Hematopoietic multipotent progenitor cell treated with erythropoietin and hydrocortisone succinate and interleukin-3 and kit ligand, for 15 days (in vitro differentiated cells): ENCODE data around the gene HLA-DQB1.
"Not testable (repeated sequence)": the region's sequence is repeated elsewhere in the genome, so short reads cannot be mapped to it uniquely, and the experiment has no call there.

ENCODE experiments used
- DNase-seq: peaks from one replicate; pipeline ENCODE4 v3.0.0-alpha.2; 2015; ENCODE audit warnings: low spot score

The HLA-DQB1 gene

DNA sequence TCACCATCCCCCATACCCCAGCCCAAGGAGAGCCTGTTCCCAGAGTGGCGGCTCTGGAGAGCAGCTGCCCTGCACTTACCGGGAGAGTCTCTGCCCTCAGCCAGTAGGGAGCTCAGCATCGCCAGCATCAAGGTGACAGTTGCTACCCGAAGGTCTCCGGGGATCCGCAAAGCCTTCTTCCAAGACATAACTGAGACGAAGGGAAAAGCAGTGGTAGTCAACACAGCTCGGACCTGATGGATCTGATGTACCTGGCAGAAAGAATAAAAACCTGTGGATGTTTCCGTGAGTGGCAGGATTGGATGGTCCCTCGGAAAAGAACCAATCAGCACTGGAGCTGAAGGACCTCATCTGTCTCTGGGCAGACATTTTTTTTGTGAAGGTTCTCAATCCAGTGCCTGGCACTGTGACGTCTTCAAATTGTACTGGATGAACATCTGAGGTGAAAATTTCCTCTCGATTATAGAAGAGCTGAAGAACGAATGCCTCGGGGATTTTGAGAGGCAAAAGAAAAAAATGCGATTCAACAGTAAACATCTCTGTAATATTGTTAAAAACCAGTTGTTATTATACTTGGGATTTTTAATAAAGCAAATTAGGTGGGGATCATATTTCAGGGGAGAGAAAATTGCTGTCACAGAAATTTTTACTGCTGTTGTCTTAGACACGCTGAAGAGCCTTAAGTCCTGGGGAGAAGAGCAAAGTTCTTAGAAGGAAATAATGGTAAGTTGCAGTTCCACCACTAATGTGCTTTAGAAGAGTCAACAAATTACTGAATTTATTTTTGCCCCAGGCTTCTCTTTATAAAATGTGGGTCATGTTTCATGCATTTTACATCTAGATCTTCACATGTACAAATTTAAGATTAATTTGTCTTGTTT lies at the start of gene HLA-DQB1:
TSS of gene HLA-DQB1 (minus strand) at position 238 of the 881 bp plus-strand sequence. CDS start at position 188, 50 bp downstream.
- DNase-seq: no peak

DNA sequence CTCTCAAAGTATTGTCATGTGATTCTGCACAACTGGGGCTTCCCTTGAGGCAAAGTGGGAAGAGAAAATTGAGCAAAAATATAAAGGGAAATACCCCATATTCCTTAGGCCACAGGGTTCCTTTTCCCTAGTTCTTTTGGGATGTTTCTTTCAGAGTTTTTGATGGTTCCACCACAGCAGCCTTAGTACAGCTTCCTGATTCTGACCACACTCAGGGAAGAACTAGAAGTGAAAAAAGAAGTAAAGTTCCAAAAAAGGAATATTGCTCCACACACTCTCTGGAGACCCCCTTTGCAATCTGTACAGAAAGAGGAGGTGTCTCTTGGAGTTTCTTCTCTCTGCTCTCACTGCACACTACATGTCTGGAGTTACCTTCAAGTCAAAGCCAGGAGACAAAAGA lies 46.8 kb upstream of the HLA-DQB1 start:
- no peak for DNase-seq

DNA sequence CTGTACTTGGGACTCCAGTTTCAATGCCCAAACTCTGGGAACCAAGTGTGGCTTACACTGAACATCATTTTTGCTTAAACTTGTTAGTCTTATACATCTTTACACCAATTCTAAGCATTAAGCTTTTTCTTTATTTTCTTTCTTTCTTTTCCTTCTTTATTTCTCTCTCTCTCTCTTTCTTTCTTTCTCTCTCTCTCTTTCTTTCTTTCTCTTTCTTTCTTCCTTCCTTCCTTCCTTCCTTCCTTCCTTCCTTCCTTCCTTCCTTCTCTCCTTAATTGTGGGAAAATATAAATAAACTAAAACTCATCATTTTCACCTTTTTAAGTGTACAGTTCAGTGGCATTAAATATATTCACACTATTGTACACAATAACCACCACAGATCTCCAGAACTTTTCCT lies 43.2 kb upstream of the HLA-DQB1 start:
- no peak for DNase-seq

DNA sequence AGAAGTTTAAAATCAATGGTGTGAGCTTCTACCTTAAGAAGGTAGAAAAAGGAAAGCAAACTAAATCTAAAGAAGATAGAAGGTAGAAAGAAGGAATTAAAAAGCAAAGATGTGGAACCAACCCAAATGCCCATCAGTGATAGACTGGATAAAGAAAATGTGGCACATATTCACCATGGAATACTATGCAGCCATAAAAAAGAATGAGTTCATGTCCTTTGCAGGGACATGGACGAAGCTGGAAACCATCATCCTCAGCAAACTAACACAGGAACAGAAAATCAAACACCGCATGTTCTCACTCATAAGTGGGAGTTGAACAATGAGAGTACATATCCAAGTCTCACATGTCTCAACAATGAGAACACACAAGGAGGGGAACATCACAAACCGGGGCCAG lies 38.7 kb upstream of the HLA-DQB1 start:
- not testable (repeated sequence) for DNase-seq

DNA sequence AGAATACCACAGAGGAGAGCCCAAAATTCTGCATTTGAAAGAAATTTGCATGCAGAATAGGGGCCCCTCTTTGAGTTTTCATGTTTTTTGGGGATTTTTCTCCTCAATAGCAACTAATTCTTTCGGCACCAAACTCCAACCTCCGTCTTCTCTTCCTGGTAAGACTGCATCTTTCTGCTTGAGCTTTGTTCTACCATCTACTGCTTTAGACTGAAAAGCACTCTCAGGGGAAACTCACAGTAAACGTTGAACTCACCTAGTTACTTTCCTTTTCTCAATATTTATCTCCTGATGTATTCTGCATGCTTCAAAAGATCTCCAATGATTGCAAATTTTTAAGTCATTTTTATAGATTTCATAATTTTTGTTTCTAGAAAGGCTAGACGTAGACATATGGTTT lies 36.9 kb upstream of the HLA-DQB1 start:
- no peak for DNase-seq

DNA sequence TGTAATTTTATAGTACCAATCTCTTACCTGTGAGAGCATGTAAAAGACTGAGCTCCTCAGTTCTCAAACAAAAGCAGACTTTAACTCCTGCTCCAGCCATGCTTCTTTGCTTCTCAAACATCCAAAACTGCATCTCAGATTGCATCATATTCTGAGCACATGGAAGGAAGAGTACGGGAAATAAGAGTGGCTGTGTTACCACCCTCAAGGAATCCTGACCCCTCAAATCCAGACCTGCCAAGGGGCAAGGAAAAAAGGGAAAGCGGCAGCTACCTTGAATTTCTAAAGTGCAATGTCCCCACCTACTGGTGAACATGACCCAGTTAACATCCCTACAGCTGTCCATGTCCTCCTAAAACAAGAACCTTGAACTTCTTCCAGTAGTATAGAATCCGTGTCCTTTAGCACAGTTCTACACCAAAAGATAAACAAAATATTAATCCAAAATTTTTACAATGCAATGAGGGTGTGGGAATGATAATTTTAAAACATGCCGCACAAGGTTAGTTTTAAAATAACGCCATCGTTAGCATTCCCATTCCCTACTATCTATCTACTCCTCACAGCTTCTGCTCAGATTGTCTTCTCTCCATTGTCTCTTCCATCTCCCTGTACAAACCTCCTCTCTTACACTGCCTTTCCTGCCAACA lies 34.1 kb upstream of the HLA-DQB1 start:
- peak; percentile 11 for DNase-seq

DNA sequence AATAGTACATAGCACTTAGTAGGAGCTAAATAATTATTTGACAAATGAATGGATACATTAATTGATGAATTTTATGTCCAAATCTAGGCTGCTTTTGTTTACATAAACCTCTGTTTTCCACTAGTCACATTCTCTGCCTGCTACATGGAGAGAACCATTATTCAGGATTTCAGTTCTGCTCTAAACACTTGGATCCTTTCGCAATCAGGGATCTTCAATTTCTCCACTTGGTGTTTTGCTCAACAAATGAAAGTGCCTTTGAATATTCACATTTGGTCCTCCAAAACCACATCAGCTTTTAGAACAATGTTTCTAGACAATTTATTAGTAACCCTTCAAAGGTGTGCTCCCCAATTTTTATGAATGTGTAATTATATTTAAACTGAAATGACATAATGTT lies 30.6 kb upstream of the HLA-DQB1 start:
- DNase-seq: no peak

DNA sequence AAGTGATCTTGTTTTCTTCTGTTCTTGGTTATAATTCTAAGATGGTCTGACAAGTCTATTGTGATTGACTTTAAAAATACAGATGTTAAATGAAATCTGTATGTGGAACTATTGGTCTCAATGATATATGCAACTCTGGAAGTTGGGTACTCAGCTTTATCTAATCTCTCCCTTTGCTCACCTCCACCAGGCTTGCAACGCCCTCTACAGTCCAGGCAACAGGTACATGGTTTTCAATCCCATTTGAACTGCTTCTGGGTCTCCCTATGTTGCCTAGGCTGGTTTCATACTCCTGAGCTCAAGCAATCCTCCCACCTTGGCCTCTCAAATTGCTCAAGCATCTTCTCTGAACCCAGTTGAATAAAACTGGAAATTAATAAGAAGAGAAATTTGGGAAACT lies 25.6 kb upstream of the HLA-DQB1 start:
- DNase-seq: no peak

DNA sequence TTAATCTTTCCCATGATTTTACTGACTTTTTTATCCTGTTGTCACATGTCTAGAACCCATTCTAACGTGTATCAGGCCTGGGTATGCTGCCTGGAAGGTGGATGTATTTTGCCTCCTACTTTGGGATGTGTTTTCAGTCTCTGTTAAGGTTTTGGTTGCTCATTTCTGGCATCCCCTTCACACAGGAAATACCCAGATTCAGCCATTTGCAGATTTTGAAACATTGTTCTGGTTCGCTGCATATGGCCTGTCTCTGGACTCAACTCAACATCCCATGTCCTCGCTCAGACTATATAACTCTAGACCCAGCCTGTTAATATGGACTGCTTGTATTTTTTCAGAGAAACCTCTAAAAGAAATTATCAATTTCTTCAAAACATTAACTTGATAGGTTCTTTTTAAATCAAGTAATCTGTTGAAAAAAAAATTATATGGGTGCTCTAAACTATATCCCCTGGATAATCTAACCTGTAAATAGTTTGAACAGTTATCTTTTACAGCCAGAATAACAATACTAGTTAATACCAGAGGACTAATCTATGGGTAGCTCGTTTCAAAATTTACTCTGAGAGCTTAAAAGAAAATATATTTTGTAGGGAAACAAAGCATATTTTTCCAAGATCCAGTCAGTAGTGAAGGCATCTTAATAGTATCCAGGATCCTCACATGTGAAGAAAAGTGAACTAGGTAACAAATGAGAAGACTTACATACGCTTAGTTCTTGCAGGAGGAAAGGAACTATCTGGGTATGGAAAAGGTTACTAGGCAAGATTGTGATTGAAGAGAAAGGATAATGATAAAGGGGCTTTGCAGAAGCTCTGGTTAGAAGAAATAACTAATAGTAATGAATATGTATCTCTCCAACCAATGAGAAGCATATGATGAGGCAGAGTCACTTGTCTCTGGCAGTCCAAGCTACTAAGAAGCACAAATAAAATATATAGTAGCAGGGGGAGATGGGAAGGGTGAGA lies 23.4 kb upstream of the HLA-DQB1 start:
- DNase-seq: no peak

DNA sequence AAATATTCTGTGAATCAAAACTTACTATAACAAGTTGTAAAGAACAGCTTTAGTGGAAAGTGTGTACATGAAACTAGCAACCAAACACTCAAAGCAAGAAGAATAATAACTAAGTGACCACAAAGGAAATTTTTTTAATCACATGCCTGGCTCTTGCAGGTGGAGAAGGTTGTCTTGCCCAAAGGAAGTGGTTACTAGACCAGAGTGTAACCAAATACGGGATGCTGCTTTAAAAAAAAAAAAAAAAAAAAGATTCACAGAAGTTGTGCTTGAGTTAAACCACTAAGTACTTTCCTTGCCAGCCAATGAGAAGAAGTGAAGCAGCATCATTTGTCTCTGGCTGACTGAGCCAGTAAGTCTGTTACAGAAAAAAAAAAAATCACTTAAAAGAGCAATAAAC lies 19.1 kb upstream of the HLA-DQB1 start:
- DNase-seq: no peak

DNA sequence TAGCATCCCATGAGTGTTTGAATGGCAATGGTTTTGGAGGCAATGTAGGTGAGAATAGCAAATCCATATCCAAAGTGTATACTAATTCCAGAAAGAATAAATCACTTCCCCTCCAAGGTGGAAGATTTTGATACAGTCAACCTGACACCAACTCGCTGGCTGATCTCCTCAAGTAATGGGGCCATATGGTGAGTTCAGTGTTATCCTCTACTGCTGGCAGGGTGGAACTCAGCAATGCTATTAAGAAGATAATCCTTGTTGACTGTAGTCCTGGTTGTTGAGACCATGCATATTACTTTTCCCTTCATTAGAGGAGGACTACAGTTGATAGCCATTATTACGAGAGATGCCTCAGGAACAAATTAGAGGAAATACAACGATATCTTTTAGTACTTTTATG lies 17.8 kb upstream of the HLA-DQB1 start:
- DNase-seq: no peak

DNA sequence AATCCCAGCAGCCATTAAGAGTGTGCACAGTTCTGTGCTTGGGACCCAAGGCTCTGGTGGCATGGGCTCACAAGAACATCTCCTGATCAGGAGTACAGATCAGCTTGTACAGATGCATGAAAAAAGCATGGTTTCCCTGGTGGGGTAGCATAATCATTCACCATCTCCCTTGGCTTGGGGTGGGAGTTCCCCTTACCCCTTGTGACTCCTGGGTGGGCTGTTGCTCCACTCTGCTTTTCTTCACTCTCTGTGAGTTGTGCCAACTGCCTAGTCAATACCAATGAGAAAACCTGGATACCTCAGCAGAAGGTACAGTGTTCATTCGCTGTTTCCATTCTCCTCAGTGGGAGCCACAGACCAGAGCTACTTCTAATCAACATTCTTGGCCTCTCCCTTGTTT lies 13.6 kb upstream of the HLA-DQB1 start:
- no peak for DNase-seq

DNA sequence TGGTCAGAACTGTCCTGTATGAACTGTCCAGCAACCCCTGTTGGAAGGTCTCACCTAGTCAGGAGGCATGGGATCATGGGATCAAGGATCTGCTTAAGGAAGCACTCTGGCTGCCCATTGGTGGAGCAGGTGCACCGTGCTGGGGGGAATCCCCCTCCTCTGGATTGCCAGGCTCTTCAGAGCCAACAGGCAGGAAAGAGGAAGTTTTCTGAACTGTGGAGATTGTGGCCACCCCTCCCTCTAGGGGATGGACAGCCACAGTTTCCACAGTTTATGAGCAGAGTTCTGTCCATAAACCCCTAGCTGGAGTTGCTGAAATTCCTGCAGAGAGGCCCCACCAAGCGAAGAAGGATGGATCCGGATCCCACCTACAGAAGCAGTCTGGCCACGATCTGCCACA lies 13.0 kb upstream of the HLA-DQB1 start:
- no peak for DNase-seq

DNA sequence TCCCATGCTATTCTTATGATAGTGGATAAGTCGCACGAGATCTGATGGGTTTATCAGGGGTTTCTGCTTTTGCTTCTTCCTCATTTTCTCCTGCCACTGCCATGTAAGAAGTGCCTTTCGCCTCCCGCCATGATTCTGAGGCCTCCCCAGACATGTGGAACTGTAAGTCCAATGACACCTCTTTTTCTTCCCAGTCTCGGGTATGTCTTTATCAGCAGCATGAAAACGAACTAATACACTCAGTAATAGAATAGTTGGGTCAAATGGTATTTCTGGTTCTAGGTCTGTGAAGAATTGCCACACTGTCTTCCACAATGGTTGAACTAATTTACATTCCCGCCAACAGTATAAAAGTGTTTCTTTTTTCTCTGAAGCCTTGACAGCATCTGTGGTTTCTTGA lies 7.7 kb upstream of the HLA-DQB1 start:
- DNase-seq: not testable (repeated sequence)

DNA sequence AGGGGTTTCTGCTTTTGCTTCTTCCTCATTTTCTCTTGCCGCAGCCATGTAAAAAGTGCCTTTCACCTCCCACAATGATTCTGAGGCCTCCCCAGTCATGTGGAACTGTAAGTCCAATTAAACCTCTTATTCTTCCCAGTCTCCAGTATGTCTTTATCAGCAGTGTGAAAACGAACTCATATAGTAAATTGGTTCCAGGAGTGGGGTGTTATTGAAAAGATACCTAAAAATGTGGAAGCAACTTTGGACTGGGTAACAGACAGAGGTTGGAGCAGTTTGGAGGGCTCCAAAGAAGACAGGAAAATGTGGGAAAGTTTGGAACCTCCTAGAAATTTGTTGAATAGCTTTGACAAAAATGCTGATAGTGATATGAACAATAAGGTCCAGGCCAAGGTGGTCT lies 5.5 kb upstream of the HLA-DQB1 start:
- DNase-seq: not testable (repeated sequence)

DNA sequence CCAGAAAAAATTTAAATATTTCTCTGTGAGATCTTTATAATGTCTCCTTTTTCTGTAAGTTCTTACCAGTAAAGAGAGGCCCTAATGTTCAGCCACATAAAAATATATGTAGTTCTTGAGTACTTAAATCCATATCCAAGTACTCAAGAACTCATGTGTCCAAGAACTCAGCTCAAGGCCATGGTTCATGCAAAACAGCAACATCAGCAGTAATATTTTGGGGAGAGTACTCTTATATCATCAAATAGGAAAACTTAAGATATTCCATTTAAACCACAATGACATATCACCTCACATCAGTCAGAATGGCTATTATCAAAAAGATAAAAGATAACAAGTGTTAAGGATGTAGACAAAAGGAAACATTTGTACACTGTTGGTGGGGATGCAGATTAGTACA lies 3.4 kb upstream of the HLA-DQB1 start:
- no peak for DNase-seq

DNA sequence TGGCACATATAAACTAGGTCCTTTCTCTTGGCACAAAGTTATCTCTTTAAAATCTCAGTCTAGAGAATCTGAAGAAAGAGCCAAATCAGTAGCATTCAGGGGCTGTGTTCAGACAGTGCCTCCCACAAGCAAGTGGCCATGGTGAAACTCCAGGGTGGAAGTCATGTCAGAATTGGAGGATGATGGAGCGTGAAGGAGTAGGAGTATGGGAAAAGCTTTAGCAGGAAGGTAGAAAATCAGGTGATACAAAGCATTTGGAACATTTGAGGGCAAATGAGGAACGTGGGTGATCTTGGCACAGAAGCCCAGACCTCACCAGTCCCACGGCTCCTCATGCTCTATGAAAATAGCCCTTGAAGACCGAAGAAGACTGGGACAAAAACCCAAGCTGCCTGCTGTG lies 2.8 kb upstream of the HLA-DQB1 start:
- DNase-seq: no peak

DNA sequence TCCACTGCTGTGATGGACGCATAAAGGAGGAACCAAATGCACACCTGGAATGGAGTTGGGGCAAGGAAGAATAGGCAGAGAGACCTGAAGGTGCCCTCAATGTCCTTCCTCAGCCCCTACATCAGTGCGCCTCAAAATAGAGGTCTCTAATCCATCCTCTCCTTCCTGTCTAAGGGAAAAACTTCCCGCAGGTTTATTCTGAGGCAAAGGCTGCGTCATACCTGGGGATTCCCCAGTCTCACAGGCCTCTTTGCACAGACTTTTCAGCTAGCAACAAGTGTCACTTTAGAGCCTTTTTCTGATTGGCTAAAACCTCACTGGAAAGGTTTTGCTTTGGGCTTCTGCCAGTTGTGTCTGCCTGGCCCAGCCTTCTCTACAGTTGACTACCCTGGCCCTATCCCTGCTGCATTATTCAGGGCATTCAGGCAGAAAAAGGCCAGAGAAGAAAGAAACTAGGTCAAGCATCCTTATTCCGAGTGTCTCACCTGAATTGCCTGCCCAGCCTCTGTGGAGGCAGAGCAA lies 1.8 kb upstream of the HLA-DQB1 start:
- DNase-seq: no peak

DNA sequence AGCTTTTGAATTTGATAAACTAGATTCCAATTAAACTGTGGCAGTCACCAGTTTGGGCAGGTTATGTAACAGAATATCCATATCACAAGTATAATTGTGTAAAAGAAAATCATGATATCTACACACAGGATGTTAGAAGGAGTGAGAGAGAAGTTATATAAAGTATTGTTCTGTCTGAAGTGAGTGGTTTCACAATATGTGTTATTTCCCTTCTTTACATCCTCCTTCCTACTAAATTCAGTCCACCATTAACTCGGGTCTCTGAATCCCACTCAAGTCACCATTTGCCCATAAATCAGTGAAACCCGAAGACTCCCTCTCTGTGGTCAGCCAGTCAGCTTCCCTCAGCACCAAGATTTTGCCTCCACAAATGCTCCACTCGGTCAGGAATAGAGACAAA lies 796 bp downstream of the HLA-DQB1 start:
- no peak for DNase-seq

DNA sequence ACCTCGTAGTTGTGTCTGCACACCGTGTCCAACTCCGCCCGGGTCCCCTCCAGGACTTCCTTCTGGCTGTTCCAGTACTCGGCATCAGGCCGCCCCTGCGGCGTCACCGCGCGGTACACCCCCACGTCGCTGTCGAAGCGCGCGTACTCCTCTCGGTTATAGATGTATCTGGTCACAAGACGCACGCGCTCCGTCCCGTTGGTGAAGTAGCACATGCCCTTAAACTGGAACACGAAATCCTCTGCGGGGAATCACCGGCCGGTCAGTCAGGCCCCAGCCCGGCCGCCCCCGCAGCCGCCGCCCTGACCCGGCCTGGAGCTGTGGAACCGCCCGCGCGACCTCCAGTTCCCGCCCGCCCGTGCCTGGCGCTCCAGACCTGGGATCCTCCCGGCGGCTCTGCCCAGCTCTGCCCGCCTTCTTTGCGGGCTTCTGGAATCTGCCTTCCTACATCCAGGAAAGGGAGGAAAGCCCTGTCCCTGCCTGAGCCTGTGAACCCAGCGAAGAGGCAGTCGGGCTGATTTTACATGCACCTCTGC lies 1.6 kb downstream of the HLA-DQB1 start:
- DNase-seq: no peak

DNA sequence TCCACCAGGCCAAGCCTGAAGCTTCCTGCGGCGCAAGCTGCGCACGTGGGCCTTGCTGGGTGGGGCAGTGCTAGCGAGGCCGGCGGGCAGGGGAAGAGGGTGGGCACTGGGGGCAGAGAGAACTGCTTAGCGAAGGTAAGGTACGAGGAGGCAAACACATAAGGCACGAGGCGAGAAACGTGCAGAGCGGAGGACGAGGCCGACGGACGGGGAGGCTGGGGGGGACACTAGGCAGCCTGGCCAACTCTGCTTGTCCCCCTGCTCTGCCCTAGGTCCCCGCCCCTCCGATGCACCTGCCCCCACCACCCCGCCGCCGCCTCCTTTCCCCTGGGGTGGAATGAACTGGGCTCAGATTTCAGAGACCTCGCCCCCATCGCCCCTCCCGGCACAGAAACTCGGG lies 2.1 kb downstream of the HLA-DQB1 start:
- DNase-seq: no peak

DNA sequence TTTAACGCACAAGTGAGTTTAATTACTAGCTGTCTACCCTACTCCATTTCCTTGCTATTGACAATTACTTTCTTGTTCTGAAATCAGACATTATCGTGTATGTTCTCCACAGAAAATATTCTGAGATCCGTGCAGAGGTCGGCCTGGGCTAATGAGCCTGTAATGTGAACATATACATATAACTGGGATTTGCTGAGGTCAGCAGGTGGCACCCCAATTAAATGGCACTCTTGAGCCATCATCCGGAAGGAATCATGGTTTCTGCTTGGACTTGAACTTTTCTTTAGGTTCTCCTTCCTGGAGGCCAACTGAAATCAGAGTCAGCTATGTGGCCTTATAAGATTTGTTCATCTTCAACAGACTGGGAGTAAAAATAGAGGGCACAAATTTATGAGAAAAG lies 3.6 kb downstream of the HLA-DQB1 start:
- DNase-seq: no peak
